WTC11 (cell line): ENCODE results near the gene DIABLO. TPM values are rescaled to one million over a fixed set of nuclear protein-coding genes. Genes with fewer than 3 reads are reported as not detected.

ENCODE experiments used
- ATAC-seq: fragments of 200-7000 bp; cut with Tn5 transposase; 2 replicates; pipeline ENCODE4 v1.10.0; 2021; ENCODE audit warnings: mild to moderate bottlenecking, moderate library complexity
- CTCF ChIA-PET: fragments of 300-600 bp; sonication (Branson Sonifier 250); formaldehyde crosslinking; loops from one replicate; lab custom pipeline; 2021; ENCODE audit warnings: antibody characterized with exemption; lab: Charles Lee
- POLR2A ChIA-PET: fragments of 350-600 bp; sonication (Branson Sonifier 250); formaldehyde crosslinking; loops from one replicate; lab custom pipeline; 2021; ENCODE audit warnings: antibody characterized with exemption; lab: Charles Lee
- DNase-seq: peaks from one replicate; pipeline ENCODE4 v3.0.0; 2021; ENCODE audit warnings: low spot score
- H3K27ac Mint-ChIP-seq: 2 replicates; pipeline ENCODE4 v1.8.0; 2021; ENCODE audit warnings: mixed read lengths
- H3K27me3 Mint-ChIP-seq: 2 replicates; pipeline ENCODE4 v1.8.0; 2021; ENCODE audit warnings: low read depth, mild to moderate bottlenecking, moderate library complexity, mixed read lengths
- H3K36me3 Mint-ChIP-seq: 2 replicates; pipeline ENCODE4 v1.8.0; 2021; ENCODE audit warnings: mixed read lengths
- H3K4me1 Mint-ChIP-seq: 2 replicates; pipeline ENCODE4 v1.8.0; 2022; ENCODE audit warnings: mixed read lengths
- H3K4me3 Mint-ChIP-seq: 2 replicates; pipeline ENCODE4 v1.8.0; 2021; ENCODE audit warnings: mild to moderate bottlenecking, moderate library complexity, mixed read lengths
- H3K9me3 Mint-ChIP-seq: 2 replicates; pipeline ENCODE4 v1.8.0; 2021; ENCODE audit warnings: mixed read lengths
- AR ChIP-seq: fragments of 250-450 bp; sonication (Bioruptor Pico); IDR thresholded peaks from 2 replicates; pipeline ENCODE4 v1.9.0; 2021; ENCODE audit warnings: mild to moderate bottlenecking
- ATF1 ChIP-seq: sonication (generic); formaldehyde crosslinking; IDR thresholded peaks from 2 replicates; pipeline ENCODE4 v1.8.1; 2023; ENCODE audit warnings: mild to moderate bottlenecking, moderate library complexity, missing genetic modification reagents
- CREM ChIP-seq: sonication (generic); formaldehyde crosslinking; IDR thresholded peaks from 2 replicates; pipeline ENCODE4 v1.8.1; 2022; ENCODE audit warnings: mild to moderate bottlenecking, missing genetic modification reagents, moderate library complexity
- ELF4 ChIP-seq: sonication (generic); formaldehyde crosslinking; IDR thresholded peaks from 2 replicates; pipeline ENCODE4 v1.8.1; 2022; ENCODE audit warnings: low read depth, mild to moderate bottlenecking, moderate library complexity, missing genetic modification reagents
- FOXP1 ChIP-seq: sonication (generic); formaldehyde crosslinking; IDR thresholded peaks from 2 replicates; pipeline ENCODE4 v1.8.0; 2022; ENCODE audit warnings: missing genetic modification reagents, mild to moderate bottlenecking, moderate library complexity, borderline replicate concordance
- KAT7 ChIP-seq: sonication (generic); formaldehyde crosslinking; IDR thresholded peaks from 2 replicates; pipeline ENCODE4 v1.8.1; 2023; ENCODE audit warnings: missing genetic modification reagents, mild to moderate bottlenecking, borderline replicate concordance
- MAX ChIP-seq: sonication (generic); formaldehyde crosslinking; IDR thresholded peaks from 2 replicates; pipeline ENCODE4 v1.8.0; 2022; ENCODE audit warnings: mild to moderate bottlenecking, missing genetic modification reagents
- MLX ChIP-seq: sonication (generic); formaldehyde crosslinking; IDR thresholded peaks from 2 replicates; pipeline ENCODE4 v1.8.1; 2023; ENCODE audit warnings: mild to moderate bottlenecking, missing genetic modification reagents, moderate library complexity
- NFE2L1 ChIP-seq: sonication (generic); formaldehyde crosslinking; IDR thresholded peaks from 2 replicates; pipeline ENCODE4 v1.8.1; 2023; ENCODE audit warnings: missing genetic modification reagents
- NR1H2 ChIP-seq: sonication (generic); formaldehyde crosslinking; IDR thresholded peaks from 2 replicates; pipeline ENCODE4 v1.9.0; 2021; ENCODE audit warnings: mild to moderate bottlenecking, moderate library complexity, missing genetic modification reagents
- OVOL2 ChIP-seq: fragments of 250-450 bp; sonication (Bioruptor Pico); IDR thresholded peaks from 2 replicates; pipeline ENCODE4 v1.9.0; 2021; ENCODE audit warnings: mild to moderate bottlenecking, borderline replicate concordance
- ZNF396 ChIP-seq: fragments of 250-450 bp; sonication (Bioruptor Pico); IDR thresholded peaks from 2 replicates; pipeline ENCODE4 v1.8.0; 2021; ENCODE audit warnings: mild to moderate bottlenecking, moderate library complexity, borderline replicate concordance
- ZNF423 ChIP-seq: fragments of 250-450 bp; sonication (Bioruptor Pico); IDR thresholded peaks from 2 replicates; pipeline ENCODE4 v2.1.2; 2022; ENCODE audit warnings: mild to moderate bottlenecking, moderate library complexity
- total RNA-seq: library from RNA; stranded (reverse); gene quantifications from 3 replicates; pipeline ENCODE4 v1.2.3, GENCODE V29; 2021
- TF ChIP-seq, protein P1 (sequence below): sonication (generic); formaldehyde crosslinking; IDR thresholded peaks from 2 replicates; pipeline ENCODE4 v1.8.0; 2022; ENCODE audit warnings: missing genetic modification reagents
- TF ChIP-seq, protein P2 (sequence below): sonication (generic); formaldehyde crosslinking; IDR thresholded peaks from 2 replicates; pipeline ENCODE4 v1.8.1; 2022; ENCODE audit warnings: low read depth, mild to moderate bottlenecking, moderate library complexity, missing genetic modification reagents, borderline replicate concordance
- TF ChIP-seq, protein P3 (sequence below): fragments of 250-450 bp; sonication (Bioruptor Pico); IDR thresholded peaks from 2 replicates; pipeline ENCODE4 v2.1.2; 2022; ENCODE audit warnings: mild to moderate bottlenecking, moderate library complexity

The DIABLO gene
- total RNA-seq, 1 experiment from 2014 or later: 61.7 TPM

DNA sequence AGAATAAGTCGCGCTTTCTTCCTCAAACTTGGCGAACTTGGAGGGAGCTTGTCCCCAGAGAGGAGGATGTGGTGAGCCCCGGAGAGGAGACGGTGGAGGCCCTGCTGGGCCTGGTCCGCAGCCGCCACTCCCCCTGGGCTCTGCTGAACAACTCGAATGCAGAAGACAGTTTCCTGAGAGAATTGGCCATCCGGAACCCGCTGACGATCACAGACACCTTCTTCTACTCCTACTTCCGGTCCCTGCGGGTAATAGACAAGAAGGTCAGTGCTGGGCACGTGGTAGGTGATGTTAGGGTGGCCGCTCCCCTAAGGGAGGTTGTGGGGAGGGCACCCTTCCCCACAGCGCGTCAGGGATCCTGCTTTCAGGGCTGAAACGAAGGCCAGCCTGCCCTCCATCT, 41.3 kb downstream of the DIABLO start (continued):
- TF ChIP-seq MAX (CRISPR knock-in tag): no peak

DNA sequence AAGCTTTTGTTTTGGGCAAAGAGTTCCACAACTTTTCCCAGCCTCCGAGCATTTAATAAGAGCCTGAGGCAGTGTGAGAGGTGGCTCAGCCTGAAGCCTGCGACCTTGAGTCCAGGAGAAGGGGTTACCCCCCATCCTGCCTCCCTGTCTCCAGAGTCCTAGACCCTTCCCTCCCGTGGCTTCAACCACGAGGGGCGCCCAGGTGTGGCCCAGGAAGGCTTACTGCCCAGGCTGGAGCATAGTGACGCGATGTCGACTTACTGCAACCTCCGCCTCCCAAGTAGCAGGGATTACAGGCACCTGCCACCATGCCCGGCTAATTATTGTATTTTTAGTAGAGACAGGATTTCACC, 42.3 kb downstream of the DIABLO start:
- H3K27me3 Mint-ChIP-seq: peaks cover 17% of the 10 kb centered on the region
- H3K4me1 Mint-ChIP-seq: peaks cover 3% of the 10 kb centered on the region; the same call in 1 of the 2 replicates
- peak overlapping the region; percentile 60 for H3K4me3 Mint-ChIP-seq
- H3K36me3 Mint-ChIP-seq: no peaks in the 10 kb centered on the region
- H3K9me3 Mint-ChIP-seq: no peaks in the 10 kb centered on the region
- no peak for DNase-seq
- H3K27ac Mint-ChIP-seq: no peak overlapping the region
- peak; percentile 7; the same call in 1 of the 2 replicates for ATAC-seq
- TF ChIP-seq FOXP1 (CRISPR knock-in tag) (no peak), NR1H2 (CRISPR knock-in tag) (no peak), AR (CRISPR knock-in tag) (no peak), MLX (CRISPR knock-in tag) (no peak), OVOL2 (no peak), ZNF396 (CRISPR knock-in tag) (no peak), KAT7 (CRISPR knock-in tag) (no peak), ATF1 (CRISPR knock-in tag) (no peak), NFE2L1 (CRISPR knock-in tag) (no peak), ZNF423 (CRISPR knock-in tag) (no peak), CREM (CRISPR knock-in tag) (no peak), ELF4 (no peak)
- TF ChIP-seq, protein P1, sequence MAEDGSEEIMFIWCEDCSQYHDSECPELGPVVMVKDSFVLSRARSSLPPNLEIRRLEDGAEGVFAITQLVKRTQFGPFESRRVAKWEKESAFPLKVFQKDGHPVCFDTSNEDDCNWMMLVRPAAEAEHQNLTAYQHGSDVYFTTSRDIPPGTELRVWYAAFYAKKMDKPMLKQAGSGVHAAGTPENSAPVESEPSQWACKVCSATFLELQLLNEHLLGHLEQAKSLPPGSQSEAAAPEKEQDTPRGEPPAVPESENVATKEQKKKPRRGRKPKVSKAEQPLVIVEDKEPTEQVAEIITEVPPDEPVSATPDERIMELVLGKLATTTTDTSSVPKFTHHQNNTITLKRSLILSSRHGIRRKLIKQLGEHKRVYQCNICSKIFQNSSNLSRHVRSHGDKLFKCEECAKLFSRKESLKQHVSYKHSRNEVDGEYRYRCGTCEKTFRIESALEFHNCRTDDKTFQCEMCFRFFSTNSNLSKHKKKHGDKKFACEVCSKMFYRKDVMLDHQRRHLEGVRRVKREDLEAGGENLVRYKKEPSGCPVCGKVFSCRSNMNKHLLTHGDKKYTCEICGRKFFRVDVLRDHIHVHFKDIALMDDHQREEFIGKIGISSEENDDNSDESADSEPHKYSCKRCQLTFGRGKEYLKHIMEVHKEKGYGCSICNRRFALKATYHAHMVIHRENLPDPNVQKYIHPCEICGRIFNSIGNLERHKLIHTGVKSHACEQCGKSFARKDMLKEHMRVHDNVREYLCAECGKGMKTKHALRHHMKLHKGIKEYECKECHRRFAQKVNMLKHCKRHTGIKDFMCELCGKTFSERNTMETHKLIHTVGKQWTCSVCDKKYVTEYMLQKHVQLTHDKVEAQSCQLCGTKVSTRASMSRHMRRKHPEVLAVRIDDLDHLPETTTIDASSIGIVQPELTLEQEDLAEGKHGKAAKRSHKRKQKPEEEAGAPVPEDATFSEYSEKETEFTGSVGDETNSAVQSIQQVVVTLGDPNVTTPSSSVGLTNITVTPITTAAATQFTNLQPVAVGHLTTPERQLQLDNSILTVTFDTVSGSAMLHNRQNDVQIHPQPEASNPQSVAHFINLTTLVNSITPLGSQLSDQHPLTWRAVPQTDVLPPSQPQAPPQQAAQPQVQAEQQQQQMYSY (CRISPR knock-in tag): no peak
- TF ChIP-seq, protein P2, sequence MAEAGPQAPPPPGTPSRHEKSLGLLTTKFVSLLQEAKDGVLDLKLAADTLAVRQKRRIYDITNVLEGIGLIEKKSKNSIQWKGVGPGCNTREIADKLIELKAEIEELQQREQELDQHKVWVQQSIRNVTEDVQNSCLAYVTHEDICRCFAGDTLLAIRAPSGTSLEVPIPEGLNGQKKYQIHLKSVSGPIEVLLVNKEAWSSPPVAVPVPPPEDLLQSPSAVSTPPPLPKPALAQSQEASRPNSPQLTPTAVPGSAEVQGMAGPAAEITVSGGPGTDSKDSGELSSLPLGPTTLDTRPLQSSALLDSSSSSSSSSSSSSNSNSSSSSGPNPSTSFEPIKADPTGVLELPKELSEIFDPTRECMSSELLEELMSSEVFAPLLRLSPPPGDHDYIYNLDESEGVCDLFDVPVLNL (CRISPR knock-in tag): no peak
- TF ChIP-seq, protein P3, sequence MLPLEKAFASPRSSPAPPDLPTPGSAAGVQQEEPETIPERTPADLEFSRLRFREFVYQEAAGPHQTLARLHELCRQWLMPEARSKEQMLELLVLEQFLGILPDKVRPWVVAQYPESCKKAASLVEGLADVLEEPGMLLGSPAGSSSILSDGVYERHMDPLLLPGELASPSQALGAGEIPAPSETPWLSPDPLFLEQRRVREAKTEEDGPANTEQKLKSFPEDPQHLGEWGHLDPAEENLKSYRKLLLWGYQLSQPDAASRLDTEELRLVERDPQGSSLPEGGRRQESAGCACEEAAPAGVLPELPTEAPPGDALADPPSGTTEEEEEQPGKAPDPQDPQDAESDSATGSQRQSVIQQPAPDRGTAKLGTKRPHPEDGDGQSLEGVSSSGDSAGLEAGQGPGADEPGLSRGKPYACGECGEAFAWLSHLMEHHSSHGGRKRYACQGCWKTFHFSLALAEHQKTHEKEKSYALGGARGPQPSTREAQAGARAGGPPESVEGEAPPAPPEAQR: no peak
- TF ChIP-seq, all 79 proteins: peak for 0
- POLR2A ChIA-PET: no interaction called here
- CTCF ChIA-PET: interaction anchor here (0.7 to 1.9 kb wide), 4 partner anchors 46 to 265 kb away, joined by 3 to 8 read pairs (median 5); partner anchors contain the start of gene CFAP251
